CD4-positive, CD25-positive, alpha-beta regulatory T cell (primary cell): ENCODE data around the gene NDUFA6. TPM values are rescaled to one million over a fixed set of nuclear protein-coding genes. Genes with fewer than 3 reads are reported as not detected.
"Not testable (repeated sequence)": the region's sequence is repeated elsewhere in the genome, so short reads cannot be mapped to it uniquely, and the experiment has no call there.

ENCODE experiments used
- ATAC-seq, 2 donors: fragments of 150-1000 bp; cut with Tn5 transposase; one replicate each; pipeline ENCODE4 v1.10.0; 2021; ENCODE audit warnings: low read depth in 2 of 2, moderate number of reproducible peaks in 2 of 2, moderate library complexity in 1 of 2
- DNase-seq, 3 donors: peaks; one replicate each; pipeline versions ENCODE4 v3.0.0 to v3.0.0-alpha.2; 2012 to 2022; ENCODE audit warnings: mixed read lengths in 1 of 3
- H3K27ac ChIP-seq: one replicate; pipeline ENCODE4 v1.7.0; 2013; ENCODE audit warnings: mild to moderate bottlenecking, low read length; ENCODE audit not compliant: insufficient read depth, poor library complexity, severe bottlenecking
- H3K27me3 ChIP-seq: one replicate; pipeline ENCODE4 v1.7.0; 2013; ENCODE audit warnings: low read length; ENCODE audit not compliant: control insufficient read depth, insufficient read depth
- H3K36me3 ChIP-seq: one replicate; pipeline ENCODE4 v1.7.0; 2013; ENCODE audit warnings: mild to moderate bottlenecking, low read length, moderate library complexity; ENCODE audit not compliant: control insufficient read depth, insufficient read depth
- H3K4me1 ChIP-seq: 2 replicates; pipeline ENCODE4 v1.7.0; 2013; ENCODE audit warnings: mild to moderate bottlenecking, low read length; ENCODE audit not compliant: insufficient read depth, control insufficient read depth, poor library complexity, severe bottlenecking
- H3K4me3 ChIP-seq: one replicate; pipeline ENCODE4 v1.7.0; 2013; ENCODE audit warnings: low read depth, mild to moderate bottlenecking, low read length, moderate library complexity
- H3K9me3 ChIP-seq, 2 experiments: 1 replicate in 1 of 2; 2 replicates in 1 of 2; pipeline ENCODE4 v1.7.0; 2013; ENCODE audit warnings: low read length in 2 of 2, mild to moderate bottlenecking in 1 of 2, moderate library complexity in 1 of 2; ENCODE audit not compliant: control insufficient read depth in 2 of 2
- H3K27ac Mint-ChIP-seq, 3 donors: one replicate each; pipeline ENCODE4 v1.8.0; 2020 to 2022; ENCODE audit warnings: mild to moderate bottlenecking in 3 of 3, mixed read lengths in 3 of 3, moderate library complexity in 2 of 3
- H3K27me3 Mint-ChIP-seq: one replicate; pipeline ENCODE4 v1.8.0; 2022; ENCODE audit warnings: mild to moderate bottlenecking, mixed read lengths
- H3K36me3 Mint-ChIP-seq: one replicate; pipeline ENCODE4 v1.8.0; 2020; ENCODE audit warnings: mixed read lengths
- H3K4me1 Mint-ChIP-seq, 4 donors: one replicate each; pipeline ENCODE4 v1.8.0; 2020 to 2022; ENCODE audit warnings: mixed read lengths in 4 of 4, mild to moderate bottlenecking in 1 of 4
- H3K4me3 Mint-ChIP-seq, 4 donors: one replicate each; pipeline ENCODE4 v1.8.0; 2020 to 2022; ENCODE audit warnings: mild to moderate bottlenecking in 4 of 4, mixed read lengths in 4 of 4, moderate library complexity in 3 of 4
- H3K9me3 Mint-ChIP-seq, 7 donors: one replicate each; pipeline ENCODE4 v1.8.0; 2020 to 2022; ENCODE audit warnings: mixed read lengths in 7 of 7, mild to moderate bottlenecking in 3 of 7, moderate library complexity in 2 of 7
- polyA plus RNA-seq, 4 donors: library from polyadenylated mRNA; unstranded; fragments of 300-500 nt; fragmentation: Illumina TruSeq; gene quantifications; one replicate each; pipeline ENCODE4 v1.2.3, GENCODE V29; 2021
- total RNA-seq: library from RNA; stranded (reverse); gene quantifications from one replicate; pipeline ENCODE4 v1.2.3, GENCODE V29; 2022

The NDUFA6 gene
- 60.2 TPM for total RNA-seq
- polyA plus RNA-seq = 100 to 1,000 TPM; 143 to 216 (median 165) TPM

- Mint-ChIP-seq H3K4me1 (peaks cover 15 to 52% (median 23%) of the 10 kb centered on the region in 4 donors), H3K27ac (peak within 1 kb of the TSS; percentile 95 to 100 (median 99)), H3K36me3 (peaks cover 21% of the 10 kb centered on the region), H3K27me3 (no peaks in the 10 kb centered on the region), H3K4me3 (peak within 1 kb of the TSS; percentile 98 to 99 (median 99)), H3K9me3 (no peaks in the 10 kb centered on the region)
- peak; percentile 98 to 99 (median 99) for DNase-seq
- H3K36me3 ChIP-seq = peaks cover 15% of the 10 kb centered on the region
- no peaks in the 10 kb centered on the region for H3K9me3 ChIP-seq
- H3K4me3 ChIP-seq = peak within 1 kb of the TSS; percentile 87
- ATAC-seq = peak; percentile 90 to 93
- no peaks in the 10 kb centered on the region for H3K27me3 ChIP-seq
- peak within 1 kb of the TSS; percentile 98 for H3K27ac ChIP-seq
- peaks cover 27% of the 10 kb centered on the region for H3K4me1 ChIP-seq
These were observed at the start of gene NDUFA6 for GRCh38 chr22:42090596-42091454. Gene NDUFA6 (minus strand): TSS chr22:42090772. CDS start chr22:42090744, 28 bp downstream.

- H3K27me3 ChIP-seq, H3K9me3 Mint-ChIP-seq, ATAC-seq, H3K4me1 Mint-ChIP-seq, H3K4me1 ChIP-seq, H3K27ac Mint-ChIP-seq, DNase-seq, H3K9me3 ChIP-seq, H3K36me3 ChIP-seq, H3K4me3 Mint-ChIP-seq, H3K27ac ChIP-seq, H3K4me3 ChIP-seq, H3K27me3 Mint-ChIP-seq: not testable (repeated sequence)
- H3K36me3 Mint-ChIP-seq = peaks cover 15% of the 10 kb centered on the region
These were observed 49.6 kb upstream of the NDUFA6 start for GRCh38 chr22:42140153-42140552.

- not testable (repeated sequence) for DNase-seq, H3K4me3 ChIP-seq, H3K27me3 Mint-ChIP-seq, H3K36me3 ChIP-seq, ATAC-seq, H3K4me1 ChIP-seq, H3K27ac ChIP-seq, H3K27ac Mint-ChIP-seq, H3K4me1 Mint-ChIP-seq, H3K4me3 Mint-ChIP-seq, H3K9me3 Mint-ChIP-seq, H3K9me3 ChIP-seq, H3K27me3 ChIP-seq
- H3K36me3 Mint-ChIP-seq = peaks cover 11% of the 10 kb centered on the region
These were observed 48.9 kb upstream of the NDUFA6 start for GRCh38 chr22:42139508-42139907.

GRCh38 chr22:42138972-42139371, 48.4 kb upstream of the NDUFA6 start:
- H3K4me1 ChIP-seq = no peaks in the 10 kb centered on the region
- ATAC-seq (no peak), DNase-seq (no peak)
- H3K27me3 ChIP-seq = no peaks in the 10 kb centered on the region
- H3K4me1 Mint-ChIP-seq = no peaks in the 10 kb centered on the region
- no peaks in the 10 kb centered on the region for H3K9me3 Mint-ChIP-seq
- no peak overlapping the region for H3K4me3 Mint-ChIP-seq
- no peaks in the 10 kb centered on the region for H3K9me3 ChIP-seq
- H3K36me3 ChIP-seq = no peaks in the 10 kb centered on the region
- peaks cover 11% of the 10 kb centered on the region for H3K36me3 Mint-ChIP-seq
- no peak overlapping the region for H3K27ac ChIP-seq
- H3K27me3 Mint-ChIP-seq = no peaks in the 10 kb centered on the region
- no peak overlapping the region for H3K4me3 ChIP-seq
- H3K27ac Mint-ChIP-seq = no peak overlapping the region

- no peaks in the 10 kb centered on the region for H3K9me3 Mint-ChIP-seq
- H3K36me3 Mint-ChIP-seq = peaks cover 11% of the 10 kb centered on the region
- no peak overlapping the region for H3K27ac Mint-ChIP-seq
- no peak for ATAC-seq
- Histone ChIP-seq H3K27ac (no peak overlapping the region), H3K4me3 (no peak overlapping the region), H3K9me3 (no peaks in the 10 kb centered on the region), H3K36me3 (no peaks in the 10 kb centered on the region), H3K27me3 (no peaks in the 10 kb centered on the region), H3K4me1 (no peaks in the 10 kb centered on the region)
- H3K4me3 Mint-ChIP-seq = no peak overlapping the region
- H3K4me1 Mint-ChIP-seq = no peaks in the 10 kb centered on the region
- no peaks in the 10 kb centered on the region for H3K27me3 Mint-ChIP-seq
- no peak for DNase-seq
These were observed 47.7 kb upstream of the NDUFA6 start for GRCh38 chr22:42138122-42138770.

GRCh38 chr22:42135688-42136087, 45.1 kb upstream of the NDUFA6 start:
- not testable (repeated sequence) for H3K27me3 ChIP-seq, H3K27ac ChIP-seq, H3K36me3 ChIP-seq, H3K9me3 ChIP-seq, H3K4me1 Mint-ChIP-seq, H3K4me3 Mint-ChIP-seq, ATAC-seq, H3K4me3 ChIP-seq, DNase-seq, H3K27me3 Mint-ChIP-seq, H3K4me1 ChIP-seq, H3K27ac Mint-ChIP-seq, H3K9me3 Mint-ChIP-seq
- H3K36me3 Mint-ChIP-seq = peaks cover 11% of the 10 kb centered on the region

GRCh38 chr22:42134100-42135020, 43.8 kb upstream of the NDUFA6 start:
- Mint-ChIP-seq H3K4me3 (no peak overlapping the region), H3K36me3 (peaks cover 6% of the 10 kb centered on the region), H3K4me1 (no peaks in the 10 kb centered on the region), H3K9me3 (no peaks in the 10 kb centered on the region), H3K27ac (peak overlapping the region in 1 of 3 donors; percentile 64), H3K27me3 (no peaks in the 10 kb centered on the region)
- Histone ChIP-seq H3K4me1 (no peaks in the 10 kb centered on the region), H3K27me3 (no peaks in the 10 kb centered on the region), H3K9me3 (no peaks in the 10 kb centered on the region), H3K4me3 (no peak overlapping the region), H3K27ac (no peak overlapping the region), H3K36me3 (no peaks in the 10 kb centered on the region)
- ATAC-seq = no peak
- DNase-seq = no peak
